HepG2 (cell line): ENCODE data around the gene MCOLN1. TPM values are rescaled to one million over a fixed set of nuclear protein-coding genes. Genes with fewer than 3 reads are reported as not detected.

Experiments
- CBX5 ChIP-seq: sonication (generic); formaldehyde crosslinking; IDR thresholded peaks from 2 replicates; pipeline ENCODE4 v1.4.0; 2020; ENCODE audit warnings: missing genetic modification reagents, borderline replicate concordance
- EZH2 ChIP-seq: conservative IDR thresholded peaks from 2 replicates; pipeline ENCODE4 v1.6.1; 2012; ENCODE audit warnings: mild to moderate bottlenecking, low read depth, low read length, moderate library complexity
- FOXJ3 ChIP-seq: sonication (generic); formaldehyde crosslinking; IDR thresholded peaks from 2 replicates; pipeline ENCODE4 v1.4.0; 2020; ENCODE audit warnings: missing genetic modification reagents, mild to moderate bottlenecking, borderline replicate concordance
- GMEB2 ChIP-seq: IDR thresholded peaks from 2 replicates; pipeline ENCODE4 v1.6.1; 2016; ENCODE audit warnings: missing biosample characterization, missing genetic modification reagents, low read depth
- HOXA5 ChIP-seq: sonication (generic); formaldehyde crosslinking; IDR thresholded peaks from 2 replicates; pipeline ENCODE4 v1.4.0; 2020; ENCODE audit warnings: missing genetic modification reagents
- IRF2 ChIP-seq: IDR thresholded peaks from 2 replicates; pipeline ENCODE4 v1.6.1; 2018; ENCODE audit warnings: missing genetic modification reagents, missing compliant biosample characterization
- KDM3A ChIP-seq: IDR thresholded peaks from 2 replicates; pipeline ENCODE4 v1.6.1; 2018; ENCODE audit warnings: low read depth, missing compliant biosample characterization
- NONO ChIP-seq, 2 experiments: fragments of 450-650 bp in 1 of 2; sonication (generic) in 1 of 2; formaldehyde crosslinking in 1 of 2; IDR thresholded peaks in 1 of 2; conservative IDR thresholded peaks in 1 of 2; 2 replicates each; pipeline versions ENCODE4 v1.6.1 to v1.8.0; 2017 to 2022; ENCODE audit warnings: mild to moderate bottlenecking in 1 of 2, missing genetic modification reagents in 1 of 2, moderate library complexity in 1 of 2
- RBM39 ChIP-seq: fragments of 200-400 bp; formaldehyde crosslinking; IDR thresholded peaks from one replicate; pipeline ENCODE4 v1.6.1; 2018; ENCODE audit warnings: antibody characterized with exemption, mild to moderate bottlenecking, low read depth, low read length; ENCODE audit not compliant: poor library complexity, severe bottlenecking
- TCF7L2 ChIP-seq: IDR thresholded peaks from 2 replicates; pipeline ENCODE4 v1.6.1; 2011; ENCODE audit warnings: mild to moderate bottlenecking, low read depth, low read length, moderate library complexity
- ZNF251 ChIP-seq: sonication (generic); formaldehyde crosslinking; IDR thresholded peaks from 2 replicates; pipeline ENCODE4 v1.9.0; 2021; ENCODE audit warnings: mild to moderate bottlenecking, missing genetic modification reagents
- ZNF281 ChIP-seq: sonication (generic); formaldehyde crosslinking; IDR thresholded peaks from 2 replicates; pipeline ENCODE4 v1.4.0; 2020; ENCODE audit warnings: missing genetic modification reagents, borderline replicate concordance
- ZNF503 ChIP-seq: sonication (generic); formaldehyde crosslinking; IDR thresholded peaks from 2 replicates; pipeline ENCODE4 v1.4.0; 2020; ENCODE audit warnings: missing genetic modification reagents
- ZNF644 ChIP-seq: IDR thresholded peaks from 2 replicates; pipeline ENCODE4 v1.6.1; 2016; ENCODE audit warnings: low read depth
- ZNF790 ChIP-seq: sonication (generic); formaldehyde crosslinking; IDR thresholded peaks from 2 replicates; pipeline ENCODE4 v1.8.0; 2022; ENCODE audit warnings: missing genetic modification reagents, mild to moderate bottlenecking, borderline replicate concordance
- ZSCAN5A ChIP-seq: sonication (generic); formaldehyde crosslinking; IDR thresholded peaks from 2 replicates; pipeline ENCODE4 v1.8.0; 2022; ENCODE audit warnings: mild to moderate bottlenecking, missing genetic modification reagents, borderline replicate concordance
- polyA plus RNA-seq, 8 experiments: library from polyadenylated mRNA; depleted of rRNA in 3 of 8; stranded (reverse) in 7 of 8; unstranded in 1 of 8; fragments of >200 nt; fragmentation: Illumina TruSeq in 4 of 8; extraction: Trizol in 4 of 8; gene quantifications; 2 replicates each; pipeline versions ENCODE4 v1.2.1 to v1.2.3, GENCODE V29; 2011 to 2016; ENCODE audit warnings: low read depth in 4 of 8, missing spikeins in 1 of 8, mixed read lengths in 1 of 8; ENCODE audit not compliant: insufficient read depth in 1 of 8
- total RNA-seq, 5 experiments: library from RNA; depleted of rRNA; stranded (reverse); fragments of >200 nt; fragmentation: Illumina TruSeq; extraction: Trizol; gene quantifications; 2 replicates each; pipeline ENCODE4 v1.2.3, GENCODE V29; 2016; ENCODE audit warnings: low read depth in 1 of 5
- TF ChIP-seq, protein P1 (sequence below): sonication (generic); formaldehyde crosslinking; IDR thresholded peaks from 2 replicates; pipeline ENCODE4 v1.4.0; 2020; ENCODE audit warnings: missing genetic modification reagents

MCOLN1 gene
- total and polyA plus RNA-seq, 2 of the 13 experiments (the other 11 are each of a cell fraction or from before 2014, with no cell fraction given): 3.4 to 15.7 TPM

DNA sequence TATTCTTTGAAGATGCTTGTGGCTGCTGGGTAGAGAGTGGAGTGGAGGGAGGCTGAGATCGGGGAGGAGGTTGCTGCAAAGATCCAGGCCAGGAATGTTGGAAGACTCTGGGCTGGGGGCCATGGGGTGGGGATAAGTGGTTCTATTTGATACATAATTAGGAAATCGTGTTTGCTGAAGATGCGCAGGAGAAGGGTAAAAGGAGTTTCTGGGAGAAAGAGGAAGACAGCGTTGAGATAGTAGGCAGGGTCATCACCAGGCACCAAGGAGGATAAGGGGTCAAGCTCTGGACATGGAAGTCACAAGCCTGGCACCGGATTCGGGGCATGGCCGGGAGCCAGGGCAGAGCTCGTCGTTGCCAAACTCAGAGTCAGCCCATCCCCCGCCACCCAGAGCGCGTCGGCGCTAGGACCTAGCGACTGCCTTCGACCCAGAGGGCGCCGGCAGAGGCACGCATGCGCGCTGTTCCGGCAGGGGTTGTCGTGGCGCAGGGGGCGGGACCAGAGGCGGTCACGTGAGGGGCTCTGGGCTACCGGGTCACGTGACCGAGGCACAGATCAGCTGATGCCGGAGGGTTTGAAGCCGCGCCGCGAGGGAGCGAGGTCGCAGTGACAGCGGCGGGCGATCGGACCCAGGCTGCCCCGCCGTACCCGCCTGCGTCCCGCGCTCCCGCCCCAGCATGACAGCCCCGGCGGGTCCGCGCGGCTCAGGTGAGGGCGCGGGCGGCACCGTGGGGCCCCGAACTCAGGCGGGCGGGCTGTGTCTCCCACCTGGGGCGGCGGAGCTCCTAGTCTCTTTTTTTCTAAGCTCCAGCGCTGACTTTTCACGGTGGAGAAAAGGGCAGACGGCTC lies at the start of gene MCOLN1 (continued):
- TF ChIP-seq, protein P1, sequence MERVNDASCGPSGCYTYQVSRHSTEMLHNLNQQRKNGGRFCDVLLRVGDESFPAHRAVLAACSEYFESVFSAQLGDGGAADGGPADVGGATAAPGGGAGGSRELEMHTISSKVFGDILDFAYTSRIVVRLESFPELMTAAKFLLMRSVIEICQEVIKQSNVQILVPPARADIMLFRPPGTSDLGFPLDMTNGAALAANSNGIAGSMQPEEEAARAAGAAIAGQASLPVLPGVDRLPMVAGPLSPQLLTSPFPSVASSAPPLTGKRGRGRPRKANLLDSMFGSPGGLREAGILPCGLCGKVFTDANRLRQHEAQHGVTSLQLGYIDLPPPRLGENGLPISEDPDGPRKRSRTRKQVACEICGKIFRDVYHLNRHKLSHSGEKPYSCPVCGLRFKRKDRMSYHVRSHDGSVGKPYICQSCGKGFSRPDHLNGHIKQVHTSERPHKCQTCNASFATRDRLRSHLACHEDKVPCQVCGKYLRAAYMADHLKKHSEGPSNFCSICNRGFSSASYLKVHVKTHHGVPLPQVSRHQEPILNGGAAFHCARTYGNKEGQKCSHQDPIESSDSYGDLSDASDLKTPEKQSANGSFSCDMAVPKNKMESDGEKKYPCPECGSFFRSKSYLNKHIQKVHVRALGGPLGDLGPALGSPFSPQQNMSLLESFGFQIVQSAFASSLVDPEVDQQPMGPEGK (CRISPR knock-in tag): peak; percentile 65
- TF ChIP-seq KDM3A (CRISPR knock-in tag) (peak; percentile 81), FOXJ3 (CRISPR knock-in tag) (no peak), ZNF644 (CRISPR knock-in tag) (no peak), TCF7L2 (no peak), ZNF251 (CRISPR knock-in tag) (no peak), HOXA5 (0 out of 2 replicates have a peak, but pooled peaks have one; percentile 44), CBX5 (peak; percentile 86), ZNF503 (0 out of 2 replicates have a peak, but pooled peaks have one; percentile 41), RBM39 (peak; percentile 43), ZSCAN5A (no peak), IRF2 (peak; percentile 84), ZNF281 (CRISPR knock-in tag) (peak; percentile 98), GMEB2 (peak; percentile 58), EZH2 (no peak), NONO (IDR thresholded peaks at IDR 0.05) (no peak), NONO (CRISPR knock-in tag; conservative IDR thresholded peaks at IDR 0.05) (peak; percentile 97), ZNF790 (CRISPR knock-in tag) (no peak)
